Spleen (tissue), 11 donors: ENCODE results near the gene SEMA5B. TPM values are rescaled to one million over a fixed set of nuclear protein-coding genes. Genes with fewer than 3 reads are reported as not detected.

ENCODE experiments used
- DNase-seq: peaks from one replicate; pipeline ENCODE4 v3.0.0-alpha.2; 2020
- H3K27ac ChIP-seq, 8 donors: fragments of 200-600 bp; sonication (generic) in 7 of 8; 1 replicate in 4 of 8; 2 replicates in 4 of 8; pipeline versions ENCODE4 v1.5.0 to v1.8.0; 2016 to 2021; ENCODE audit warnings: inconsistent platforms in 4 of 8, mild to moderate bottlenecking in 4 of 8, moderate library complexity in 1 of 8
- H3K27me3 ChIP-seq, 7 donors: fragments of 200-600 bp; sonication (generic) in 6 of 7; replicated peaks in 1 of 7; 1 replicate in 4 of 7; 2 replicates in 3 of 7; pipeline versions ENCODE4 v1.5.0 to v1.8.0; 2016 to 2021; ENCODE audit warnings: inconsistent platforms in 3 of 7, mild to moderate bottlenecking in 1 of 7
- H3K36me3 ChIP-seq, 6 donors: fragments of 200-600 bp; sonication (generic) in 5 of 6; 1 replicate in 4 of 6; 2 replicates in 2 of 6; pipeline versions ENCODE4 v1.5.0 to v1.8.0; 2016 to 2021; ENCODE audit warnings: inconsistent platforms in 2 of 6
- H3K4me1 ChIP-seq, 6 donors: fragments of 200-600 bp; sonication (generic) in 5 of 6; 1 replicate in 3 of 6; 2 replicates in 3 of 6; pipeline versions ENCODE4 v1.5.0 to v1.8.0; 2016 to 2021; ENCODE audit warnings: inconsistent platforms in 3 of 6
- H3K4me3 ChIP-seq, 8 donors: fragments of 200-600 bp; sonication (generic) in 7 of 8; 1 replicate in 4 of 8; 2 replicates in 4 of 8; pipeline versions ENCODE4 v1.5.0 to v1.8.0; 2016 to 2021; ENCODE audit warnings: inconsistent platforms in 4 of 8, mild to moderate bottlenecking in 4 of 8, moderate library complexity in 2 of 8
- H3K9me3 ChIP-seq, 8 donors: fragments of 200-600 bp; sonication (generic) in 7 of 8; 1 replicate in 4 of 8; 2 replicates in 4 of 8; pipeline versions ENCODE4 v1.5.0 to v1.8.0; 2016 to 2021; ENCODE audit warnings: inconsistent platforms in 4 of 8
- CTCF ChIP-seq, 11 experiments: fragments of 200-600 bp in 7 of 11; fragments of 450-650 bp in 4 of 11; sonication (generic) in 4 of 11; IDR thresholded peaks in 8 of 11; conservative IDR thresholded peaks in 3 of 11; 1 replicate in 7 of 11; 2 replicates in 4 of 11; pipeline versions ENCODE4 v1.4.0 to v1.8.0; 2016 to 2021; ENCODE audit warnings: antibody characterized with exemption in 11 of 11, inconsistent platforms in 4 of 11, mild to moderate bottlenecking in 1 of 11
- POLR2A ChIP-seq, 3 donors: fragments of 450-650 bp; IDR thresholded peaks; one replicate each; pipeline ENCODE4 v1.5.1; 2017; ENCODE audit warnings: antibody characterized with exemption in 3 of 3, mild to moderate bottlenecking in 1 of 3
- POLR2AphosphoS5 ChIP-seq, 3 donors: sonication (generic); formaldehyde crosslinking; IDR thresholded peaks; one replicate each; pipeline ENCODE4 v1.5.1; 2017; ENCODE audit warnings: antibody characterized with exemption in 3 of 3
- WGBS, 5 donors: extraction: QIAGEN DNeasy Blood & Tissue Kit in 3 of 5; methylation state at CpG; one replicate each; pipeline versions ENCODE4 v1.1.5 to v1.1.7; 2013 to 2018; 5-methylcytosine and 5-hydroxymethylcytosine counted together
- intact Hi-C: fragments of 100-400 bp; cut with DNase I; formaldehyde crosslinking; loops from one replicate; pipeline ENCODE4 v1.15.0; 2023; ENCODE audit warnings: low total_unique reads
- polyA plus RNA-seq, 3 donors: library from polyadenylated mRNA; stranded (reverse); fragments of 200-250 nt; gene quantifications; one replicate each; pipeline ENCODE4 v1.2.1, GENCODE V29; 2013
- total RNA-seq, 7 donors: library from RNA; depleted of rRNA in 3 of 7; stranded (reverse); fragments of >200 nt in 3 of 7; fragmentation: NEBNext Ultra II Directional in 4 of 7; extraction: Animal tissue kit (Norgen Biotek cat#: 25700) in 4 of 7; gene quantifications; one replicate each; pipeline versions ENCODE4 v1.1.0 to v1.2.1, GENCODE V29; 2016 to 2021
- donor health status: healthy with polysubstance abuse.
- donor health status: DM: no; HTN: no; CAD: no; lungs with moderate emphysema.
- donor health status: DM: no; HTN: no; CAD: no.
- donor health status: Bipolar disorder and iron deficiency.
- donor health status: healthy.
- donor health status: DM: no; HTN: no; CAD: no.
- donor health status: DM: yes; HTN: yes; CAD: no.

The SEMA5B gene
- total and polyA plus RNA-seq, 10 donors: 0.09 to 0.63 (median 0.41) TPM; not detected in 3

GRCh38 chr3:122993124-122993978 is 34.2 kb downstream of the SEMA5B start:
- 61 to 68% (median 65%) methylated on average over 13 to 18 of the region's 18 CpGs for WGBS, 5 donors
- intact Hi-C loops: no loop called here
- no peak for TF ChIP-seq POLR2AphosphoS5 (IDR thresholded peaks at IDR 0.05)
- TF ChIP-seq POLR2A (IDR thresholded peaks at IDR 0.05): no peak
- no peak for TF ChIP-seq CTCF (IDR thresholded peaks at IDR 0.05 in 8 of 11, conservative IDR thresholded peaks at IDR 0.05 in 3 of 11)
- Histone ChIP-seq H3K9me3 (no peaks in the 10 kb centered on the region), H3K27ac (no peak overlapping the region), H3K36me3 (no peaks in the 10 kb centered on the region), H3K4me1 (no peaks in the 10 kb centered on the region), H3K4me3 (no peak overlapping the region), H3K27me3 (peaks cover 0 to 57% (median 0%) of the 10 kb centered on the region in 7 donors)
- no peak for DNase-seq

- Histone ChIP-seq H3K36me3 (no peaks in the 10 kb centered on the region), H3K4me1 (no peaks in the 10 kb centered on the region), H3K9me3 (no peaks in the 10 kb centered on the region), H3K27me3 (peaks cover 0 to 63% (median 0%) of the 10 kb centered on the region in 7 donors), H3K27ac (no peak overlapping the region), H3K4me3 (no peak overlapping the region)
- 77 to 89% (median 83%) methylated on average over 3 to 9 of the region's 9 CpGs for WGBS, 5 donors
- no peak for TF ChIP-seq POLR2A (IDR thresholded peaks at IDR 0.05)
- no peak for TF ChIP-seq POLR2AphosphoS5 (IDR thresholded peaks at IDR 0.05)
- TF ChIP-seq CTCF (IDR thresholded peaks at IDR 0.05 in 8 of 11, conservative IDR thresholded peaks at IDR 0.05 in 3 of 11): no peak
- DNase-seq: no peak
- intact Hi-C loops: no loop called here
These were observed 34.9 kb downstream of the SEMA5B start for GRCh38 chr3:122992676-122993075.

- no peak for TF ChIP-seq POLR2AphosphoS5 (IDR thresholded peaks at IDR 0.05)
- TF ChIP-seq POLR2A (IDR thresholded peaks at IDR 0.05): no peak
- TF ChIP-seq CTCF (IDR thresholded peaks at IDR 0.05 in 8 of 11, conservative IDR thresholded peaks at IDR 0.05 in 3 of 11): no peak
- Histone ChIP-seq H3K4me1 (no peaks in the 10 kb centered on the region), H3K27ac (no peak overlapping the region), H3K9me3 (no peaks in the 10 kb centered on the region), H3K27me3 (peaks cover 0 to 67% (median 0%) of the 10 kb centered on the region in 7 donors), H3K4me3 (no peak overlapping the region), H3K36me3 (no peaks in the 10 kb centered on the region)
- intact Hi-C loops: no loop called here
- no peak for DNase-seq
- WGBS, 5 donors: 44 to 64% (median 50%) methylated on average over 6 of the region's 6 CpGs
These were observed 35.4 kb downstream of the SEMA5B start for GRCh38 chr3:122992133-122992532.

- Histone ChIP-seq H3K27ac (no peak overlapping the region), H3K4me1 (no peaks in the 10 kb centered on the region), H3K4me3 (no peak overlapping the region), H3K9me3 (no peaks in the 10 kb centered on the region), H3K27me3 (peaks cover 0 to 68% (median 0%) of the 10 kb centered on the region in 7 donors), H3K36me3 (no peaks in the 10 kb centered on the region)
- intact Hi-C loops: no loop called here
- WGBS, 5 donors: 60 to 81% (median 78%) methylated on average over 8 of the region's 8 CpGs
- DNase-seq: no peak
- TF ChIP-seq CTCF (IDR thresholded peaks at IDR 0.05 in 8 of 11, conservative IDR thresholded peaks at IDR 0.05 in 3 of 11): no peak
- no peak for TF ChIP-seq POLR2A (IDR thresholded peaks at IDR 0.05)
- TF ChIP-seq POLR2AphosphoS5 (IDR thresholded peaks at IDR 0.05): no peak
These were observed 36.2 kb downstream of the SEMA5B start for GRCh38 chr3:122991236-122991985.
